Activated CD8-positive, alpha-beta memory T cell treated with anti-CD3 and anti-CD28 coated beads, Interleukin-2, amount 10 ng/mL, durations not matched to agents 7 days and 5 days (primary cell): ENCODE data around the gene ALKBH2. TPM values are rescaled to one million over a fixed set of nuclear protein-coding genes. Genes with fewer than 3 reads are reported as not detected.
A peak's percentile ranks its signal among the peaks of the same experiment; 100 is the strongest.
"Not testable (repeated sequence)": the region's sequence is repeated elsewhere in the genome, so short reads cannot be mapped to it uniquely, and the experiment has no call there.

ENCODE experiments used
- ATAC-seq: fragments of 150-1000 bp; cut with Tn5 transposase; one replicate; pipeline ENCODE4 v1.10.0; 2021; ENCODE audit warnings: moderate library complexity
- CTCF ChIA-PET: fragments of 350-600 bp; sonication (Branson Sonifier 250); formaldehyde crosslinking; loops from one replicate; lab custom pipeline; 2021; ENCODE audit warnings: antibody characterized with exemption; lab: Charles Lee
- DNase-seq: peaks from one replicate; pipeline ENCODE4 v3.0.0-alpha.2; 2020
- H3K27ac Mint-ChIP-seq: one replicate; pipeline ENCODE4 v1.8.0; 2021; ENCODE audit warnings: mild to moderate bottlenecking, mixed read lengths
- H3K27me3 Mint-ChIP-seq: one replicate; pipeline ENCODE4 v1.8.0; 2021; ENCODE audit warnings: mixed read lengths
- H3K36me3 Mint-ChIP-seq: one replicate; pipeline ENCODE4 v1.8.0; 2021; ENCODE audit warnings: mild to moderate bottlenecking, mixed read lengths
- H3K4me1 Mint-ChIP-seq: one replicate; pipeline ENCODE4 v1.8.0; 2021; ENCODE audit warnings: mixed read lengths
- H3K4me3 Mint-ChIP-seq: one replicate; pipeline ENCODE4 v1.8.0; 2021; ENCODE audit warnings: mild to moderate bottlenecking, moderate library complexity, mixed read lengths
- H3K9me3 Mint-ChIP-seq: one replicate; pipeline ENCODE4 v1.8.0; 2022; ENCODE audit warnings: low read depth, mixed read lengths
- total RNA-seq, 2 experiments: library from RNA; stranded (reverse); gene quantifications; one replicate each; pipeline ENCODE4 v1.2.3, GENCODE V29; 2021

The ALKBH2 gene
- total RNA-seq, 2 experiments from 2014 or later, result 14.0 to 17.2 TPM

DNA sequence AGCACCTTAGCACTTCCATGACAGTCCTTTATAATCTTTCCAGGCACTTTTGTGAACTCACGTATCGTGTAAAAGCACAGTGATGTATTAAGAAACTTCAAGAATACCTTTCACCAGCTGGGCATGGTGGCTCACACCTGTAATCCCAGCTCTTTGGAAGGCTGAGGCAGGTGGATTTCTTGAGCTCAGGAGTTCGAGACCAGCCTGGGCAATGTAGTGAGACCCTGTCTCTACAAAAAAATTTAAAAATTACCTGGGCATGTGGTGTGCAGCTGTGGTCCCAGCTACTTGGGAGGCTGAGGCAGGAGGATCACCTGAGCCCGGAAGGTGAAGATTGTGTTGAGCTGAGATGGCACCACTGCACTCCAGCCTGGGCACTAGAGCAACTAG is 39.2 kb downstream of the ALKBH2 start:
- peak; percentile 4 for ATAC-seq
- not testable (repeated sequence) for H3K36me3 Mint-ChIP-seq

DNA sequence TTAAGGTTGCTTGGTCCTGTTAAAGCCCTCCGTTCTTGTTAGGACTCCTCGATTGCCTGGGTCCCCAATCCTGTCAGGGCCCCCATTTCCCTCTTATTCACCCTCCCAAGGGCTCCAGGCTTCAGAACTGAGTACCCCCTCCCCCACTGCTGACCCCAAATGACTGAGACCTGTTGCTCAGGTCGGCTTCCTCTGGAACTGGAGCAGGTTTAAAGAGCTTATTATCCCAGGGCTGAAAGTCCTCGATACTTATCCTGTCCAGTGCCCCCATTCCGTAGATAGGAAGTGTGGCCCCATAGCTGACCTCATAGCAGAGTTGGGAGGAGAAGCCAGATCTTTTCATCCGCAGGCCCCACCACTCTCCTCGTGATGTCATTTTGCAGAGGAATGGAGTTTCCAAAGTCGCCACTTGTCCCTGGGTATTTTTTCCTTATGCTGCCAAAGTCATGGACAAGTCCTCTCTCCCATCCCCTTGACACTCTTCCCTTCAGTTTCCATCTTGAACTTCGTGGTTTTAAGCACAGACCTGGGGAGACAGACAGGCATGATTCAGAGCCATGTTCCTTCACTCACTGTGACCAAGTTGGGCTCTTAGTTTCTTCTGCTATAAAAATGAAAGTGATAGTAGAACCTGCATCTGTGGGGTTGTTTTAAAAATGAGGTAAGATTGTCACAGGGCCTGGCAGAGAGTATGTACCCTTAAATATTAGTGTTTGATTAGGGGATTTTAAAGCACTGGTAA is 39.7 kb downstream of the ALKBH2 start:
- CTCF ChIA-PET, result interaction anchor here (1.2 to 1.9 kb wide), 4 partner anchors 39 to 435 kb away, joined by 5 to 8 read pairs (median 6); partner anchors contain the start of gene ALKBH2

More for the DNA sequence above, 39.2 kb downstream of the ALKBH2 start:
- DNase-seq, H3K9me3 Mint-ChIP-seq, H3K27me3 Mint-ChIP-seq: not testable (repeated sequence)
- CTCF ChIA-PET, result interaction anchor here (1.2 to 1.9 kb wide), 4 partner anchors 38 to 436 kb away, joined by 4 to 8 read pairs (median 6); partner anchors contain the start of gene ALKBH2
- peak overlapping the region; percentile 96 for H3K27ac Mint-ChIP-seq
- peak overlapping the region; percentile 88 for H3K4me3 Mint-ChIP-seq
- peaks cover 15% of the 10 kb centered on the region for H3K4me1 Mint-ChIP-seq

DNA sequence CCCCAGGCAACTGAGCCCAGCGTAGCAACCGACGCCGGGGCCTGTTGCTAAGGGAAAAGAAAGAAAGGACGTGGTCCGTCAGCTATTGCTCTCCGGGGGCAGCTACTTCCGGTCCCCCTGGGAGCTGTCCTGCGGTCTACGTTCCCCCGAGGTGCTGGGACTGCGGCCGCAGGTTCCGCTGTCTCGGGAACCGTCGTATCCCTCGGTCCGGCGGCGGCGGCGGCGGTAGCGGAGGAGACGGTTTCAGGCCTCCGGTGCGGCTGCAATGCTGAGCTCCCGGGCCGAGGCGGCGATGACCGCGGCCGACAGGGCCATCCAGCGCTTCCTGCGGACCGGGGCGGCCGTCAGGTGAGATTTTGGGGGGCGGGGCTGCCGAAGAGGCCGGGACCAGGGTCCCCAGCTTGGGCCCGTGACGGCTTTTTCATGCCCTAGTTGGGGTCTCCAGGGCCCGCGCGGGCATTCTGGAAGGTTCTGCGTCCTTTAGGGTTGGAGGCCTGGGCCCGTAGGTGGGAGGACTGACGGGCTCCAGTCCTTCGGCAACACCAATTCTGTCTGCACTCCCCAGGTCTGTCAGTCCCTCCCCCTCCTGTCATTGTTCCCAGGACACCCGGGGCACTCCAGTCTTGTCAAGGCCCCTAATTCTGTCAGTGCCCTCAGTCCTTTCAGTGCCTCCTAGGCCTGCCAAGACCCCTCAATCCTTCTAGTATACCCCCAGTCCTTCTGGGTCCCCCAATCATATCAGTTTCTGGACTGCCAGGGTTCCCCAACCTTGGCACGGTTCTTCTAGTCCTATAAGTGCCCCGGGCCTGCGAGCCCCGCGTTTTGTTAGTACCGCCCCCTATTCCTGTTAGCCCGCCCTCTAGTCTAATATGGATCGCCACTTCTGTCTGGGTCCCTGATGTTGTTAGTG is 40.6 kb downstream of the ALKBH2 start, which contains the start of gene USP30:
TSS of gene USP30 (plus strand) at position 163 of the 910 bp plus-strand sequence. CDS start at position 266, 103 bp downstream.
- Mint-ChIP-seq H3K27me3 (no peaks in the 10 kb centered on the region), H3K9me3 (no peaks in the 10 kb centered on the region), H3K27ac (peak within 1 kb of the TSS; percentile 96), H3K36me3 (peaks cover 3% of the 10 kb centered on the region), H3K4me1 (peaks cover 19% of the 10 kb centered on the region), H3K4me3 (peak within 1 kb of the TSS; percentile 88)
- ATAC-seq, result peak; percentile 77
- CTCF ChIA-PET, result interaction anchor here (0.7 to 1.9 kb wide), 8 partner anchors 23 to 477 kb away, joined by 3 to 8 read pairs (median 4); partner anchors contain the start of gene ALKBH2
- DNase-seq, result peak; percentile 89

More for the DNA sequence above, 39.7 kb downstream of the ALKBH2 start:
- H3K27me3 Mint-ChIP-seq, result no peaks in the 10 kb centered on the region
- ATAC-seq (peak; percentile 69), DNase-seq (peak; percentile 60)
- peaks cover 3% of the 10 kb centered on the region for H3K36me3 Mint-ChIP-seq
- H3K9me3 Mint-ChIP-seq, result no peaks in the 10 kb centered on the region
- peaks cover 19% of the 10 kb centered on the region for H3K4me1 Mint-ChIP-seq
- H3K27ac Mint-ChIP-seq, result peak overlapping the region; percentile 96
- peak overlapping the region; percentile 88 for H3K4me3 Mint-ChIP-seq

- Mint-ChIP-seq H3K27ac (peak overlapping the region; percentile 96), H3K36me3 (peaks cover 3% of the 10 kb centered on the region), H3K27me3 (no peaks in the 10 kb centered on the region), H3K4me3 (peak overlapping the region; percentile 88), H3K9me3 (no peaks in the 10 kb centered on the region), H3K4me1 (peaks cover 23% of the 10 kb centered on the region)
- CTCF ChIA-PET, result interaction anchor here (0.7 to 1.7 kb wide), 7 partner anchors 24 to 476 kb away, joined by 3 to 6 read pairs (median 4); partner anchors contain the start of gene ALKBH2
- ATAC-seq (no peak), DNase-seq (no peak)
These were observed 41.2 kb downstream of the ALKBH2 start for GRCh38 chr12:109052097-109052413.

DNA sequence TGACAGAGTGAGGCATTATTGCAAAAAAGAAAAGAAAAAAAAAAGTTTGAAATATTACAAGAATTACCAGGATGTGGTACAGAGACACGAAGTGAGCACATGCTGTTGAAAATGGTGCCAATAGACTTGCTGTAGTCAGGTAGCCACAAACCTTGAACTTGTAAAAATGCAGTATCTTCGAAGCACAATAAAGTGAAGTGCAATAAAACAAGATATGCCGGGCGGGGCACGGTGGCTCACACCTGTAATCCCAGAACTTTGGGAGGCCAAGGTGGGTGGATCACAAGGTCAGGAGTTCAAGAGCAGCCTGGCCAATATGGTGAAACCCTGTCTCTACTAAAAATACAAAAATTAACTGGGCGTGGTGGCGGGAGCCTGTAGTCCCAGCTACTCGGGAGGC is 43.5 kb downstream of the ALKBH2 start:
- H3K27ac Mint-ChIP-seq, CTCF ChIA-PET, DNase-seq, H3K9me3 Mint-ChIP-seq, H3K4me3 Mint-ChIP-seq, H3K27me3 Mint-ChIP-seq, H3K36me3 Mint-ChIP-seq, ATAC-seq: not testable (repeated sequence)
- H3K4me1 Mint-ChIP-seq, result peaks cover 29% of the 10 kb centered on the region

GRCh38 chr12:109048706-109049105 is 44.6 kb downstream of the ALKBH2 start:
- DNase-seq, H3K4me3 Mint-ChIP-seq, H3K36me3 Mint-ChIP-seq, H3K27me3 Mint-ChIP-seq, CTCF ChIA-PET, ATAC-seq, H3K27ac Mint-ChIP-seq, H3K9me3 Mint-ChIP-seq: not testable (repeated sequence)
- H3K4me1 Mint-ChIP-seq, result peaks cover 24% of the 10 kb centered on the region

DNA sequence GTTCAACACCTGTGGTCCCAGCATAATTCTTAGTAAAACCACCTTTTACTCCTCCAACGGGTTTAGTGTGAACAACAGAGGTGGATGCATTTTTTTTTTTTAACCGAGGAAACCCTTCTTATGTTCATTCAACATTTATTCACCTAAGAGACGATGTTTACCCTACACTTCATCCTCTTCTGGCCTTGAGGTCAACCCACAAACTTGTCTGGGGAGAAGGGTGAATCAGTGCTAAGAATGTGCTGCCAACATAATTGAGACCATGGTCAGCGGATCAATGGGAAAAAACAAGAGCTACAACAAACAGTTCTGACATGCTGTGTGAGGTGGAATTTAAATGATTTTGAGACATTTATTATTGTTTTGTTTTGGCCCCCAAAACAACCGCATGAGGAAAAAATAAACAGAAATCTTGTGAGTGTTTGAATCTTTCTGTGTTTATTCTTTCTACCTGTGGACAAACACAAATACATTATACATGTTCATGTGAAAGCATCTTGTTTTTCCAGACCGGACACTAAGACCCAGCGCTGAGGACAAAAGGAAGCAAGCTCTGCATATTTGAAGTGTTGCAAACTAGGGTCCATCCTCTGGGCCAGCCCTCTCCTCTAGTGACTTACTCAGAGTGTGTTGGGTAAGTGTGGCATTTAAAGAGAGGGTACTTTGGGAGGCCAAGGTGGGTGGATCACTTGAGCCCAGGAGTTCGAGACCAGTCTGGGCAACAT is 46.0 kb downstream of the ALKBH2 start:
- no peak overlapping the region for H3K27ac Mint-ChIP-seq
- no peak for DNase-seq
- peaks cover 22% of the 10 kb centered on the region for H3K4me1 Mint-ChIP-seq
- ATAC-seq, result peak; percentile 16
- CTCF ChIA-PET, result no interaction called here
- no peaks in the 10 kb centered on the region for H3K9me3 Mint-ChIP-seq
- H3K27me3 Mint-ChIP-seq, result peaks cover 21% of the 10 kb centered on the region
- peaks cover 2% of the 10 kb centered on the region for H3K36me3 Mint-ChIP-seq
- no peak overlapping the region for H3K4me3 Mint-ChIP-seq

DNA sequence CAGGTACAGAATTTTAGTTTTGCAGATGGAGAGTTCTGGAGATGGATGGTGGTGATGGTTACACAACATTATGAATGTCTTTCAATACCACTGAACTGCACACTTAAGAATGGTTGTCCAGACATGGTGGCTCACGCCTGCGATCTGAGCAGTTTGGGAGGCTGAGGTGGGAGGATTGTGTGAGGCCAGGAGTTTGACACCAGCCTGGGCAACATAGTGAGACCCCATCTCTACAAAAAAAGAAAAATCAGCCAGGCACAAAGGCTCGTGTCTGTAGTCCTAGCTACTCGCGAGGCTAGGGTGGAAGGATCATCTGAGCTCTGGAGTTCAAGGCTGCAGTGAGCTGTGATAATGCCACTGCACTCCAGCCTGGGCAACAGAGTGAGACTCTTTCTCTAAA is 49.0 kb downstream of the ALKBH2 start:
- peaks cover 24% of the 10 kb centered on the region for H3K4me1 Mint-ChIP-seq
- H3K27me3 Mint-ChIP-seq, result peaks cover 24% of the 10 kb centered on the region
- CTCF ChIA-PET, result no interaction called here
- no peak overlapping the region for H3K27ac Mint-ChIP-seq
- H3K36me3 Mint-ChIP-seq, result peaks cover 5% of the 10 kb centered on the region
- no peak for ATAC-seq
- H3K4me3 Mint-ChIP-seq, result no peak overlapping the region
- DNase-seq, result no peak
- H3K9me3 Mint-ChIP-seq, result peaks cover 3% of the 10 kb centered on the region

Other genes with a start within 250 kb of the ALKBH2 start
- gene SSH1, start 235.9 kb downstream of the ALKBH2 start, total RNA-seq, result 10 to 100 TPM; 66.9 to 73.9 TPM
- gene DAO, start 213.4 kb downstream of the ALKBH2 start, total RNA-seq, result not detected
- gene SVOP, start 72.4 kb downstream of the ALKBH2 start, total RNA-seq, result not detected
- 1 to 10 TPM; 5.9 to 8.7 TPM for gene USP30, start 40.9 kb downstream of the ALKBH2 start, total RNA-seq
- gene UNG, start 4.1 kb upstream of the ALKBH2 start, total RNA-seq, result 10 to 100 TPM; 53.7 to 75.6 TPM
- 10 to 100 TPM; 10.4 to 15.1 TPM for gene ACACB, start 23.1 kb upstream of the ALKBH2 start, total RNA-seq
- gene FOXN4, start 215.8 kb upstream of the ALKBH2 start, total RNA-seq, result not detected